NCI-H2081 (cell line): ENCODE data around the gene NODAL.
"Not testable (repeated sequence)": the region's sequence is repeated elsewhere in the genome, so short reads cannot be mapped to it uniquely, and the experiment has no call there.

Experiments
- DNase-seq, 2 experiments: peaks; one replicate each; lab custom pipeline; 2025; lab: John Stamatoyannopoulos, UW

The NODAL gene

GRCh38 chr10:70441161-70441894, at the start of gene NODAL:
Gene NODAL, minus strand, starts transcription at chr10:70441681. Its CDS starts 14 bp downstream, at chr10:70441667.
- no peak for DNase-seq

GRCh38 chr10:70490142-70490541, 48.7 kb upstream of the NODAL start:
- DNase-seq = no peak

DNA sequence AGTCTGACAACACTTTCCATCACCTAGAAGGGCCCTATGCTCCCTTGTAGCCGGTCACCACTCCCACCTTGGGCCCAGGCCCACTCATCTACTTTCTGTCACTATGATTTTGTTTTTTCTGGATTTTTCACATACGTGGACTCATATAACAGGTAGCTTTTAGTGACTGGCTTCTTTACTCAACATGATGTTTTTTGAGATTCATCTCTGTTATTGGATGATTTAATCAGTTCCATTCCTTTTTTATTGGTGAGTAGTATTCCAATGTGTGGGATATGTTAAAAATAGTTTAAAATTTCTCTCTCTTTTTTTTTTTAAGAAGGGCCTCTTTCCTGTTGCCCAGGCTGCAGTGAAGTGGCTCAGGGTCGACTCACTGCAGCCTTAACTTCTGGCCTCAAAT, 46.3 kb upstream of the NODAL start:
- DNase-seq = no peak

- DNase-seq = not testable (repeated sequence)
Observed at GRCh38 chr10:70483872-70484271, 42.4 kb upstream of the NODAL start.

- no peak for DNase-seq
Observed at GRCh38 chr10:70482982-70483760, 41.7 kb upstream of the NODAL start.

DNA sequence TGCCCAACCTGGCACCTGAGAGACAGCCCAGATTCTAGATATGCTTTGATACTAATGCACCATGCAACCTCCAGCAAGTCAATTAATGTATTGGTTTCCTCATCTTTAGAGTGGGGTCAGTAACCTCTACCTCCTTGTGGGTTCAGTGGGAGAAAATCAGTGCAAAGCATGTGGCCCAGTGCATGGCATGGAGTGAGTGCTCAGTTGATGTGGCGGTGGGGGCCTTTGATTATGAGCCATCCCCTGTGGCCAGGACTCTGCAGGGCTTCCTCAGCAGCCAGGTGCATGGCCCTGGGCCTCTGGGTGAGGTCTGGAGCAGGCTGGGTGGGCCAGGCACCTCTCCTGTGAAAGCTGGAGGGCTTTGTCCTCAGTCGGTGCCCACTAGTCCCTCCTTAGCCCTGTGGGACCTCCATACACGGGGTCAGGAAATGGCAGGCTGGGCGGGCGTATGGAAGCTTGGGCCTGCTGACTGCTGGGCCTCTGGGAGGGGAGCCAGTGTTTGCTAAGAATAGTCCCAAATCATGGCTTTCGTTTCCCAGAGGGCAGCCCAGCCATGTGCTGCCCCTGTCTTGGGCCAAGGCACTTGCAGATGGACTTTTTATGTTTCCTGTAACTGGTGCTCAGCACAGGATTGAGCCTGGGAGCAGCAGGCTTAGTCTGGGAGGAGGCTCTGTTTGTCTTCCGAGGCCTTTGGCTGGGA, 40.5 kb upstream of the NODAL start:
- no peak for DNase-seq

DNA sequence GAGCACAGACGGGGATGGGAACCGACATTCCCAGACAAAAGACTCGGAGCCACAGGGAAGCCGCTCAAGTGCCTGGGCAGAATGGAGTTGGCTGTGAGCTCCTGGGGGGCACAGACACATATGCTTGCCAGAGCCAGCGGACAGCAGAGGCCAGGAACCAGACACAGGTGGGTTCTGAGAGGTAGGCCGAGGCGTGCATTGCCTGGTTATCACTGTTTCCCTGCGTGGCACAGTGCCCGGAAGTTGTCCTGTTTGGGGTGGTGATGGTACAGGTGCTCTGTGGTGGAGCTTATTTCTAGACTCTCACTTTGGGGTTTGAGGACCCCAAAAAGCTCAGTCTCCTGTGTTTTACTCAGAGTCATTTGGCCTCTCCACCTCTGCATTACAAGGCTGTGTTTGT, 39.6 kb upstream of the NODAL start:
- DNase-seq = no peak

- no peak for DNase-seq
Observed at GRCh38 chr10:70480239-70480861, 38.9 kb upstream of the NODAL start.

- no peak for DNase-seq
Observed at GRCh38 chr10:70479626-70480238, 38.3 kb upstream of the NODAL start.

- DNase-seq = no peak
Observed at GRCh38 chr10:70479165-70479581, 37.7 kb upstream of the NODAL start.

DNA sequence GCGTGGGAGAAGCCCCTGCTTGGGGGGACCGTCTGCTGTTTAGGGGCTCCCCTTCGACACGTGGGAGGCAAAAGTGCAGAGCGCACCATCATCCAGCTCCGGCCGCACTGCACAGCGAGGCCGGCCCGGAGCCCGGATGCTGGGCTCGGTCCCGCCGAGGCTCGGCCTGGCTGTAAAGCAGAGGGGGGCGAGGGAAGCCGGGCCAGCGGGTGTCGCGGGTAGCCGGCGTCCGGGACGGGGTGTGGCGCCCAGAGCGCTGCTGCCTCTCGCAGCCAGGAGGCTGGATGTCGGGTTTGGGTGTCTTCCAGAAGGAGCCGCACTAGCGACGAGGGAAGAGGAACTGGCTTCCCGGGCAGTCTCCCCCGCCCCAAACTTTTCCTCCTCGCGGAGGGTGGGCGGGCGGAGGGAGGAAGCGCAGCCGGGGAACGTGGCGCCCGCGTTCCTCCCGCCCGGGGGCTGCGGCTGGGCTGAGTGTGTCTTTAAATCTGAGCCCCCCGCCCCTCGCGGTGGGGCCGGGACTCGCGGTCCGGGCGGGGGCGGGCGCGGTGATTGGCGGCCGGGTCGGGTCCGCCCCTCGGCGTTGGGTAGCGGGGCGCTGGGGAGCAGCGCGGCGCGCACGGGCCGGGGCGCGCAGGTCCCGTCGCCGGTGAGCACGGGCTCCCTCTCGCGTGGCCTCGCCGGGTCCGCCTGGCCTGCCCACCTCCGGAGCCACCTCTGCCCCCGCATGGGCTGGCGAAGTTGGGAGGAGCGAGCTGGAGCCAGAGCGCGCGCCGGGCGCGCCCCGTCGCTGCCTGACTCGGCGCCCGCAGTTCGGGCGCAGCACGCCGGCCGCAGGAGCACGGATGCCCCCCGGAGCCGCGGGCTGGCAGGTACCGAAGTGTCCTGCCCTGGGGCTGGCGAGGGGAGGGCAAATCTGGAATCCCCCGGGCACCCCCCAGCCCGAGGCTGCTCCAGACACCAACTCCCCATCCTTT, 37.0 kb upstream of the NODAL start, which contains the start of gene PALD1:
TSS of gene PALD1 (plus strand) at position 577 of the 974 bp plus-strand sequence. CDS start 47,185 bp downstream, outside the sequence.
- DNase-seq = peak in 1 of 2 experiments; percentile 27

DNA sequence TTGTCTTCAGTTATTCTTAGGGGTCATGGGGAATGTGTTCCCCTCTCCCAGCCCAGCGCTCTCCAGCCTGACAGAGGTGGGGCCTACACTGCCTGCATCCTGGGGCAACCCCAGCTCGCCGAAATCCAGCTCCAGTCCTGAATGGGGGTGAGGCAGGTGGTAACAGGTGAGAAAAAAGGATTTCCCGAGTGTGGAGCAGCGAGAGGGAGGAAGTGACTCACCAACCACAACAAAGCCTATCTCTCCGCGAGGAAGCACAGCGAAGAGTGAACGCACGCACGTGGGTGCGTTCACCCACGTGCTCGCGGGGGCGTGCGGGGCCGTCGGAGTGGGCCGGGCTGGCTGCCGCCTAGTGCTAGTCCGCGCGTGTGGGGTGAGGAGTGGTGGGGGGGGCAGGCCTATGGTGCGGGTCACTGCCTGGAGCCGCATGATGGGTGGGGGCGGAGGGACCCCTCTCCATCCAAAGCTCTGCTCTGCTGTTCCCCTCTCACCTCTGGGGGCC, 36.2 kb upstream of the NODAL start:
- no peak for DNase-seq

DNA sequence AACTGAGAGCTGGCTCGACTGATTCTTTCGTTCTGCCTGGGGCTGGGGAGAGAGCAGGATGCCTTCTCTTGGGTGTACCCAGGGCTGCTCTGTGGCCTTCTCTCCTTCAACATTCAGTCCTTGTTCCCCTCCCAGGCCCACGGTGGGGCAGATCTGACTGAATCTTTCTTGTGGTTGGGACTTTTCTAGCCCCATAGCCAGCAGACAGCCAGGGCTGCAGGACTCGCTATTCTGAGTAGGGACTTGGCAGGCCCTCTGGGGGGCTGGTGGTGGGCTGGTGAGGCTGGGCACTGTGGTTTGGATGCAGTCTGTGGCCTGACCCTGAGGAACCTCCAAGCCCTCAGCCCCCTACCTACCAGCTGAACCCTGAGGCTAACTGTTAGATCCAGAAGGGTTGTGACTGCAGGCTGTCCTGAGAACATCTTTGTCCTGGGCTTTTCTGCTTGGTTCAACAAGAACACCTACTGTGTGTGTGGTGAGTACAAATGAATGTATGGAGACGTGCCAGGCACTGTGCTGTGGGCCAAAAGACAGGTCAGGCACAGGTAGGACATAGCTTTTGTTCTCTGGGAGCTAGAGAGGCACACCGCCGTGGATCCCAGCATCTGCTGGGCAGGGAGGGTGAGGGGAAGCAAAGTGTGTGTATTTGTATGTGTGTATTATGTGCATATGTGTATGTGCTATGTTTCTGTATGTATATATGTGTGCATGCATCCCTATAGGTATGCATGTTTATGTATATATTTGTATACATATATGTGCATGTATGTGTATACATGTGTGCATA, 35.0 kb upstream of the NODAL start:
- no peak for DNase-seq

- no peak for DNase-seq
Observed at GRCh38 chr10:70475661-70476060, 34.2 kb upstream of the NODAL start.

GRCh38 chr10:70474780-70475179, 33.3 kb upstream of the NODAL start:
- no peak for DNase-seq

DNA sequence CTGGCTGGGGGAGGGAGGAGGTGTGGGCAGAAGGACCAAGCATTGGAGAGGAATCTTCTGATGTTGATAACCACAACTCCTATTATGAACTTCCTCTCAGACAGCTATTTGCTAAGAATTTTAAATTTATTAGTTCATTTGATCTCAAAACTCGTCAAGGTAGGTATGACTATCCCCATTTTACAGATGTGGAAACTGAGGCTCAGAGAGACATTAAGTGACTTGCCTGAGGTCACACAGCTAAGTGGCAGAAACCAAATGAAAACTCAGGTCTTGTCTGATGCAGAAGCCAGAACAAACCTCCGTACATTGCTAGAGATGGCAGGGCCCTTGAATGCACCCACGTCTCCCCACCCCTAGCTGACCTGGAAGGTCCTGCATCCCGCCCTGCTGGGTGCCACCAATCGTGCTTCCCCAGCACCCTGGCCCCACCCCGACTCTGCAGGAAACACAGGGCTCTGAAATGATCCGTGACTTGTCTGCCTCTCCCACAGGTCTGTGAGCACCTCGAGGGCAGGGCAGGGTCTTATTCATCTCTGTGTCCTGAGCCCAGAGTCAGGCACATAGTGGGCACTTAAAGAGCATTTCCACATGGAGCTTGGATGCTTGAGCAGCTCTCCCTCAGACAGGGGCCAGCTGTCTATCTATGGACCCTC, 31.4 kb upstream of the NODAL start:
- no peak for DNase-seq

DNA sequence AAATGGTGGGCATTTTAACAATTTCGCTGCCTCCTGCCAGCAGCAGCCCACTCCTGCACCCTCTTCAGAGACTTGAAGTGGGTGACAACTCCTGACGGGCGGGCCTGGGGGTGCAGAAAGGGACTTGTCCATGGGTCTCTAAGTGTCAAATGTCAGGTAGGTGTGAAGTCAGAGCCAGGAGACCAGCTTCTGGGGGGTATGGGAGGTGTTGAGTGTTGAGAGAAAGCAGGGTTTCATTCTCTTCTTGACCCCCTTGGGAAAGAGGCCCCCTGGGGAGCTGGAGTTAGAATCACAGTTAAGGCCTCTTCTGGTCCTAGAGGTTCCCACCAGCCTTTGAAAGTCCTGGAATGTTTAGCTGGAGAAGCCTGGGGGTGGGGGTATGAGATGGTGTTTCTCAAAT, 25.5 kb upstream of the NODAL start:
- DNase-seq = no peak

DNA sequence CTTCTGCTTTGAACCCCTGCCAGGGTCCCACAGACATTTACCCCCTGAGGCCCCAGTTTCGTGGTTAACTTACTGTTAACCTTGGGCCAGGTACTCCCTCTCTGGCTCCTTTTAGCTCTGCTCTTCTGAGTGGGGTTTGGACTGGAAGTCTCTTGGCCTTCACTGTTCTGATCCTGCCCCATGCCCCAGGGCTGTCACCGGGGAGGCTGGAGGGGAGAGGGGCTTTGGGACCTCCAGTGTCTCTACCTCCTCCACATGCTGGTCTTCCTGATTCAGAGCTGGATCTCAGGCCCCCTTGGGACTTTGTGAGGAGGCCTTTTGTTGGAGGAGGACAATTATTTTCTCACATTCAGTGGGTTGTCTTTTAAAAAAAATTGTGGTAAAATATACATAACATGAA, 24.4 kb upstream of the NODAL start:
- no peak for DNase-seq

- no peak for DNase-seq
Observed at GRCh38 chr10:70465278-70465677, 23.8 kb upstream of the NODAL start.
